KMS-11 (cell line): ENCODE measurements around the gene KDM3A.

ENCODE experiments used
- H2AFZ ChIP-seq: fragments of 200-600 bp; sonication (generic); 2 replicates; pipeline ENCODE4 v1.6.1; 2016; ENCODE audit warnings: antibody characterized with exemption, mixed run types, low read depth
- H3K27ac ChIP-seq: fragments of 200-600 bp; sonication (generic); 2 replicates; pipeline ENCODE4 v1.6.1; 2016; ENCODE audit warnings: mild to moderate bottlenecking, mixed run types
- H3K27me3 ChIP-seq: fragments of 200-600 bp; sonication (generic); 2 replicates; pipeline ENCODE4 v1.6.1; 2017; ENCODE audit warnings: mild to moderate bottlenecking, low read depth, mixed run types, moderate library complexity; ENCODE audit not compliant: insufficient read depth
- H3K36me3 ChIP-seq: fragments of 200-600 bp; sonication (generic); 2 replicates; pipeline ENCODE4 v1.6.1; 2017; ENCODE audit warnings: mild to moderate bottlenecking, mixed run types; ENCODE audit not compliant: insufficient read depth
- H3K4me1 ChIP-seq: fragments of 200-600 bp; sonication (generic); 2 replicates; pipeline ENCODE4 v1.6.1; 2016; ENCODE audit warnings: mild to moderate bottlenecking, low read depth, mixed run types; ENCODE audit not compliant: poor library complexity, severe bottlenecking
- H3K4me2 ChIP-seq: fragments of 200-600 bp; sonication (generic); 2 replicates; pipeline ENCODE4 v1.7.0; 2016; ENCODE audit warnings: mild to moderate bottlenecking, mixed run types
- H3K4me3 ChIP-seq: fragments of 200-600 bp; sonication (generic); IDR thresholded peaks from 2 replicates; pipeline ENCODE4 v1.6.1; 2017; ENCODE audit warnings: low read depth, low read length, mixed read lengths; ENCODE audit not compliant: insufficient read depth
- H3K79me2 ChIP-seq: fragments of 200-600 bp; sonication (generic); 2 replicates; pipeline ENCODE4 v1.6.1; 2016; ENCODE audit warnings: low read depth, mixed run types; ENCODE audit not compliant: insufficient read depth
- H3K9ac ChIP-seq: fragments of 200-600 bp; sonication (generic); 2 replicates; pipeline ENCODE4 v1.6.1; 2016; ENCODE audit warnings: mild to moderate bottlenecking, mixed run types
- H4K20me1 ChIP-seq: fragments of 200-600 bp; sonication (generic); 2 replicates; pipeline ENCODE4 v1.6.1; 2016; ENCODE audit warnings: mild to moderate bottlenecking, mixed run types; ENCODE audit not compliant: insufficient read depth
- CTCF ChIP-seq: fragments of 200-600 bp; sonication (generic); conservative IDR thresholded peaks from 2 replicates; pipeline ENCODE4 v1.6.1; 2017; ENCODE audit warnings: low read depth, mild to moderate bottlenecking, antibody characterized with exemption, low read length, moderate library complexity, mixed read lengths

KDM3A gene

GRCh38 chr2:86499326-86499725, 58.2 kb downstream of the KDM3A start:
- Histone ChIP-seq H3K4me2 (no peak overlapping the region), H4K20me1 (no peaks in the 10 kb centered on the region), H3K27me3 (no peaks in the 10 kb centered on the region), H3K36me3 (peaks cover 3% of the 10 kb centered on the region; the same call in 1 of the 2 replicates), H3K27ac (no peak overlapping the region), H2AFZ (no peak overlapping the region), H3K4me1 (no peaks in the 10 kb centered on the region), H3K4me3 (no peak overlapping the region), H3K79me2 (no peaks in the 10 kb centered on the region), H3K9ac (no peak overlapping the region)
- TF ChIP-seq CTCF, result no peak

GRCh38 chr2:86500325-86501083, 59.3 kb downstream of the KDM3A start:
- no peak overlapping the region for H3K27ac ChIP-seq
- H3K4me2 ChIP-seq, result no peak overlapping the region
- TF ChIP-seq CTCF, result no peak
- H3K9ac ChIP-seq, result no peak overlapping the region
- no peaks in the 10 kb centered on the region for H3K27me3 ChIP-seq
- no peak overlapping the region for H3K4me3 ChIP-seq
- H3K79me2 ChIP-seq, result no peaks in the 10 kb centered on the region
- H3K4me1 ChIP-seq, result no peaks in the 10 kb centered on the region
- no peaks in the 10 kb centered on the region for H4K20me1 ChIP-seq
- peaks cover 3% of the 10 kb centered on the region; the same call in 1 of the 2 replicates for H3K36me3 ChIP-seq
- H2AFZ ChIP-seq, result no peak overlapping the region

- no peaks in the 10 kb centered on the region for H3K36me3 ChIP-seq
- H3K4me2 ChIP-seq, result no peak overlapping the region
Observed at GRCh38 chr2:86507600-86507999, 66.4 kb downstream of the KDM3A start.

GRCh38 chr2:86510436-86510933, 69.3 kb downstream of the KDM3A start:
- no peak overlapping the region for H3K4me3 ChIP-seq
- no peaks in the 10 kb centered on the region for H3K36me3 ChIP-seq
- no peaks in the 10 kb centered on the region for H4K20me1 ChIP-seq
- H3K27ac ChIP-seq, result no peak overlapping the region
- H3K4me2 ChIP-seq, result no peak overlapping the region
- no peak overlapping the region for H2AFZ ChIP-seq
- H3K4me1 ChIP-seq, result no peaks in the 10 kb centered on the region
- no peaks in the 10 kb centered on the region for H3K79me2 ChIP-seq
- no peak overlapping the region for H3K9ac ChIP-seq
- TF ChIP-seq CTCF, result no peak
- H3K27me3 ChIP-seq, result no peaks in the 10 kb centered on the region

More at GRCh38 chr2:86507600-86507999, 66.4 kb downstream of the KDM3A start:
- no peaks in the 10 kb centered on the region for H3K27me3 ChIP-seq
- H3K9ac ChIP-seq, result no peak overlapping the region
- TF ChIP-seq CTCF, result no peak
- no peaks in the 10 kb centered on the region for H4K20me1 ChIP-seq
- H3K4me1 ChIP-seq, result no peaks in the 10 kb centered on the region
- H3K27ac ChIP-seq, result no peak overlapping the region
- no peak overlapping the region for H2AFZ ChIP-seq
- no peaks in the 10 kb centered on the region for H3K79me2 ChIP-seq
- H3K4me3 ChIP-seq, result no peak overlapping the region
